ENCODE results near the gene MOV10.
"Not testable (repeated sequence)": the region's sequence is repeated elsewhere in the genome, so short reads cannot be mapped to it uniquely, and the experiment has no call there.

MOV10 gene

DNA sequence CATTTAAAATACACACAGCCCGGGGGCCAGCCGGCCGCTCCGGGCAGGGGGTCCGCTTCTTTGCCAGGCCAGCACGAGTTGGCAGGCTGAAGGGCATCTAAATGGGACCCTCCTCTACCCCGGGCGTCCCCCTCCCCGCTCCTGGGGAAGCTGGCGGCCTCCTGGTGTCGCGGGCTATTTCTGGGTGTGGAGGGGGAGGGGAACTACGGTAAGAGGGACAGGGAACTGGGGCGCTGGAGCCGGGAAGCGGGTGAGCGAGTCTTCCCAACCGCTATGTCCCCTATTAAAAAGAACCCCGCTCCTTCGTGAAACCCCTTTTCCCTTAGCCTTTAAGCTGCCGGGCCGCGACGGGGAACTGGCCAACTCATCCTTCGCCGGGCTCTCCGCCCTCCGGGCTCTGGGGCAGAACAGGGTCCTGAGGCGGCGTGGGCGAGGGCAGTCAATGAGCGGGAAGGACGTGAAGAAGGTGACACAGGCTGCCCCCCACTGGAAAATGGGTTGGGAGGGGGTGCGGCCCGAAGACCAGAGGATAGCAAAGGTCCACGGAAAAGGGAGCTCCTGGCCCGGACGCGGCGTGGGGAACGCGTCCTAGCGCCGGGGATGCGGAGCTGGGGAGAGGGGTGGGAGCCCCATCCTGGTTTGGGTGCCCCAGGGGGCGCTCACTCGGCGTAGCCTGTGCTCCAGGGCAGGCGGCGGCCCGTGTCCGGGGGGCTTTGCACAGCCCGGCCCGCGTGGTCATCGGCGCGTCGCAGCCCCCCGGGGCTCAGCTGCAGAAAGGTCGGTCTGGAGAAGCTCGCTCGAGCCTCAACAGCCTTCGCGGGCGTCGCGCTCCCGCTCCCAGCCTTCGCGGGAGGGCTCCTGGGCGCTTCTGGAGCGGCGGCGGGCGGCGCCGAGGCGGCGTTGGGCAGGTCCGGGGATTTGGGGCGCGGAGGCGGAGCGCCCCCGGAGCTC is 40.1 kb downstream of the MOV10 start:
- DNase-seq, result peak; percentile 45

DNA sequence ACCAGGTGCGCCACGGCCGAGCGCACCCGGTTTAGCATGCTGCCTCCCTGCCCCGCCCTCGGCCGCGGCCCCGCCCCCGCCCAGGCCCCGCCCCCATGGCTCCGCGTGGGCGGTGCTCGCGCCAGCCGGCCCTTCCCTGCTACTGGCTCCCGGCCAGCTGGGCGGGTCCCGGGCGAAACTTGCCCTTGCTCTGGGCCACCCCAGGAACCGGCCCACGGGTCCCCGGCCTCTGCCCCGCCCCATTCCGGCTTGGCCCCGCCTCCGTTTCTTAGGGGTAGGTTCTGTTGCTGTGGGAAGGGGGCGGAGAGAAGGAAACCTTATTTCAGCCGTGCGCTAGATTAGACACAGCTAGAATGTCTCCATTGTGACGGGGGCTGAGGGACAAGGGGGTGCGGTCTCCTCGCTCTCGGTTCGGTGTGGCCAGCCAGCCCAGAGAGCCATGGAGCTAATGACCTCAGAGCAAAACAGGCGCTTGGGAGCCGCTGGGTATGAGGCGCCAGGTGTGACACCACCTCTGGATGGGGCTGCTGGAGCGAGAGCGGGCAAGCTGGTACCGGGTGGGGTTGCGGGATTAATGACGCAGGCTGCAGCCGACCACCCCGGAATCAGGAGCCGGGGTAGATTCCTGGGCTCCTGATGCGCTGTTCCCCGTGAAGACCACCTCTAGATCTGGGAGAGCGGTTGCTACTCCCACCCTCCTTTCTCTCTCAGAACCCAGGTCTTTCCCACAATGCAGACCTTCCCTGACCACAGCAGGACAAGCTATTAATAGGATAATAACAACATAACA is 41.0 kb downstream of the MOV10 start, which contains the start of gene PPM1J:
Gene PPM1J, minus strand, starts transcription at position 69 of the 790 bp plus-strand sequence. Its CDS starts 31 bp downstream, at position 38.
- DNase-seq, result peak; percentile 99

DNA sequence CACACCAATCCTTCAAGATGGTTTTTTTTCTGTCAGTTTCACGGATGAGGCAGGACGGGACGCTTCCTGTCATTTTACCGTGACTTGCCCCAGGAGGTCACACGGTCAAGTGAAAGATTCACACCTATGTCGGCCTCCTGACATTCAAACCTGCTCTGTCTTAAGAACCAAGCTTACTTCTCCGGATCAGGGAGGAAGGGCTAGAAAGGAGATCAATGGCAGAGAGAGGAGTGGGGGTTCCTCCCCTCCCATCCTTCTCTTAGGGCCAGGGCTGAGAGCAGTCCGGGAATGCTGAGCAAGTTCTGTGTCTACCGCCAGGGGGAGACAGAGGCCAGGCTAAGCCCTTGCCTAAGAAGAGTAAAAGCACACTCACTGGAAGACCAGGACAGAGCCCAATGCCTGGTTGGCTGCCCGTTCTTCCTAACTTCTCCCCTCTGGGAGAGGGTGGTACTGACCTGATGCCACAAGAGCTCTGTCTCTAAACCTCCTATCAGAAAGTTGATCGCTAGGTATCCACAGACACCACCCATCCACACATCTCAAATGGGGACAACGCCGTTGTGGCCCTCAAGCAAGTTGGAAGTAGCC is 41.8 kb downstream of the MOV10 start:
- DNase-seq, result peak; percentile 93

DNA sequence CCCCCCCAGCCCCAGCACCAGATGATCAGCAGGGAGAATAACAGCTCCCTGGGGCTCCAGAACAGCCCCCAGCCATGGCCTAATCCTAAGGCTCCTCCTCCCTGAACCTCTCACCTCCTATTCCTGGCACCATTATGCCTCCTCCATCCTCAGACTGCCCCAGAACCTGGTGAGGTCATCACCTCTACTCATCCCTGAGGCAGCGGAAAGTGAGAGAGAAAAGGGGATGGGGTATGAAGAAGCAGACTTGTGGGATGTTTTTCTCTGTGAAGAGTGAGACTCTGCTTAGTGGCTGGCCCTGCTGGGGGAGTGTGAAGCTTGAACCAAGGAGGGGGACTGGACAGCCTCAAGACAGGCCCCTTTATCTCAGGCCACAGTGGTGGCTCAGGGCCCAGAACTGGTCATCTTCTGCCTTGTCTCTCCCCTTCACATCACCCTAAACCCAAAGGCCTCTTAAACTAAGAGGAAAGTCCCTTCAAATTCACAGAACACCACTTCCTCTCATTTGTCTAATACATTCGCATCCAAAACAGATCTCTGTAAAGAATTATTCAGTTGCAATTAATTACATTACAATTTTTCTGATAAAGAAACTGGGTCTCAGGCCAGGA is 42.9 kb downstream of the MOV10 start:
- DNase-seq, result no peak

DNA sequence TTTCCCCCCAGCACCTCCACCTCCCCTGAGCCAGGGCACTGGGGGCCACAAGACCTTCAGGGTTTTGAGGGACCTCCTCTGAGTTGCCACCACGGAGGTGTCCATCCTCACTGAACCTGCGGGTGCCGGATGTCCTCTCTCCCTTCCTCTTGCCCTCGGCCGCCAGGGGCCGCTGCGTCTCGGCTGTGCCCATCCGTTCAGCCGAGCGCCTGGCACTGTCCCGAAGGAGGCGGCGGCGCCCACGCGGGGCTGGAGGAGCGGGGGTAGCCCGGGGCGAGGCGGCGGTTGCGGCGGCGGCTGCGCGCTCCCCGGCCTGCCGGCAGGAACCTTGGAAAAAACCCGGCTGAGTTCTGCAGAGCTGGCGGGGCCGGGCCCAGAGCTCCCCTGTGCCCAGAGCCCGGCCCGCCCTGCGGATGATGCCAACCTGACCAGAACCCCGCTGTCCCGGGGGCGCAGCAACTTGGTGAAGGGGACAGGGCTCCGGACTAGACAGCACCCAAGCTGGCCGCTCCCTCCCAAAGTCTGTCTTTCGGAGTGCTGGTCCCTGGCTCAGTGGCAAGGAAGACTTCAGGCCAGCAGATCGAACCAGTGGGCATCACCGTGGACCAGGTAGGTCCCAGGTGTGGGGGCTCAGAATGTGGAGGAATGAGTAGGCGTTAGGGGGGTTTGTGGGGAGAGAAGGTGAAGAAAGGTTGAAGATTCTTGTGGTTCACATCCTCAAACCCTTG is 44.4 kb downstream of the MOV10 start:
- DNase-seq, result peak; percentile 60

DNA sequence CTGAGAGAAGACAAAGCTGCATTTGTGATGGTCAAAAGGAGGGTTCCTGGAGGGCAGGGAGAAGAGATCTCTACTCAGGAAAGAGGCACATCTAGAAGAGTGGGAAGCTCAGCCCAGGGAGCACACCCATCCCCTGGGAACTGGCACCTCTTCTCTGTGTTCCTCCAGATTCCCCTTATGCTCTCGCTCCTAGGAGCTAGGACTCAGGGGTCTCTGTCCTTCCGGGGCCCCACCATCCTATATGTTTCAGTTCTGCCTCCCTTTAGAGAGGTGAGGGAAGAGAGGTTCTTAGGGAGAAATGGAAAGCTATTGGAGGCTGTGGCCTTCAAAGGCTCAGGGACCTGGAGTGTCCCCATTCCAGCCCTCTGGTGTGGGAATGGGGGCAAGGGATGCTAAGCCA is 45.2 kb downstream of the MOV10 start:
- no peak for DNase-seq

DNA sequence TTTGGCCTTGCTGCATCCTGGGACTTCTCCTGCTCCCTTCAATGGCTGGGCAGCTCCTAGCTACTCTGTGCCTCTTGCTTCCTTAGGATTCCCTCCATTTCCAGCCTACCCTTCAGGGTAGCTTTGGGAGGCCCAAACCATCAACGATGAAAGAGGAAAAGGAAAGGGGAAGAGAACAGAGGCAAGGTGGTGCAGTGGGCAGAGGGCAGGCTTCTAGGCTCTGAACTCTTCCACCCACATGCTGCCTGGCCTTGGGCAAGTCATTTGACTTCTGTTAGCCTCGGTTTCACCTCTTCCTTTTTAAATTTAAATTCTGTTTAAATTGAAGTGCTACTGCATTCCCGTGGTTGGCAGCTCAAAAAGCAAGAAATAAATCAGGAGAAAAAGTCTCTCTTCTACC is 46.3 kb downstream of the MOV10 start:
- no peak for DNase-seq

DNA sequence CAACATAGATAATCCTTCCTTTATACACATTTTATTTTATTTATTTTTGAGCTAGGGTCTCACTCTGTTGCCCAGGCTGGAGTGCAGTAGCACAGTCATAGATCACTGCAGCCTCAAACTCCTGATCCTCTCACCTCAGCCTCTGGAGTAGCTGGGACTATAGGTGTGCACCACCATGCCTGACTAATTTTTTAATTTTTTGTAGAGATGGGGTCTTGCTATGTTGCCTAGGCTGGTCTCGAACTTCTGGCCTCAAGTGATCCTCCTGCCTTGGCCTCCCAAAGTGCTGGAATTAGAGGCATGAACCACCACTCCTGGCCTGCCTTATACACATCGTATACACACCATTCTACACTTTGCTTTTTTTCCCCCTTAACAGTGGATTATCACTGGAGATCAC is 46.8 kb downstream of the MOV10 start:
- DNase-seq, result not testable (repeated sequence)

DNA sequence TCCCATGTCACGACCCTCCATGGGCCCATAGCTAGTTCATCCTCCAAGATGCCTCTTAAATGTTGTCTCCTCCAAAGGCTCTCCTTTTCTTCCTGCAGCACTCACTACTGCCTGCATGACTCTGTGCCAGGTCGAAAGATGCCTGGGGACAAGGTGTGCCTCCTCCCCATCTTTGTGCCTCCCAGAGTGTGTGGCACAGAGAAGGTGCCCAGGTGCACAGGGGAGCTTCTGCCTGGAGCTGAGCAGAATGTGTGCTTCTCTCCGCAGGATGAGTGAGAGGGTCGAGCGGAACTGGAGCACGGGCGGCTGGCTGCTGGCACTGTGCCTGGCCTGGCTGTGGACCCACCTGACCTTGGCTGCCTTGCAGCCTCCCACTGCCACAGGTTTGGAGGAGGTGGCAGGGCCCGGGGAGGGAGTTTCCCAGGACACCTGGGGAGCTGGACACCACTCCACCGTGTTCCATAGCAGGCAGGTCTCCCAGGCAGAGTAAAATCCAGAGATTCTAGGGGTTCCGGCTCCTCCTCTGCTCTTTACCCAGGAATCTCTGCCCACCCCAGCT is 47.6 kb downstream of the MOV10 start:
- no peak for DNase-seq

DNA sequence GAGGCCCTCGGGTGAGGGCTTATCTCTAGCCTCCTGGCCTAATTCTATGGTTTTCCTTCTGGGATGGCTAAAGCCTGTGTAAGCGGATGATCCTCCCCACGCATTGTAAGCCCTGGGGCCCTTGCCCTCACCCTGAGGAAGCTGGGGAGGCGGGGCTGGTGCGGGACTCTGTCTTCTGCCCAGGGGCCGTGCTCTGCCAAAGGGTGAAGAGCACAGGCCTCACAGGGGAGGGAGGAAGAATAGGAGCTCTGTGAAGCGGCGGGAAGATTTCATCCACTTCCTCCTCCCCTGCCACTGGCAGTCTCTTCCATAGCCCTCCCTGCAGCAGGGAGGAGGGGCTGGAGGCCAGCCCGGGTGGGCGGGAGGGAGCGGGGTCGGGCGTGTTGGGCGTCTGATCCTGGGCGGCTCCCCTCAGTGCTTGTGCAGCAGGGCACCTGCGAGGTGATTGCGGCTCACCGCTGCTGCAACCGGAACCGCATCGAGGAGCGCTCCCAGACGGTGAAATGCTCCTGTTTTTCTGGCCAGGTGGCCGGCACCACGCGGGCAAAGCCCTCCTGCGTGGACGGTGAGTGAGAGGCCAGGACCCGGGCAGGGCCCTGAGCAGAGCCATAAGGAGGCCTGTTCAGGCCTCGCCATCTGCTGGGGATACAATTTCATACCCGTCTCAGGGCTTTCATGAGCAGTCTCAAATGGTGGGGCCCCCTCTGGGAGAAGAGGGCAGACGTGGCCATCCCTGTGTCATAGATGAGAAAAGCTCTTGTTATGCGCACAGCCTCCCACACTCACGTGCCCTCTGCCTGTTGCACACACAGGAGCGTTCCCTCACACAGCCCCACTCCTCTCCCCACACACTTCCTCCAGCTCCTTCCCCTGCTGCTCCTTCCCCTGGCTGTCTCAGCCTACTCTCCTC is 48.4 kb downstream of the MOV10 start:
- DNase-seq, result no peak

DNA sequence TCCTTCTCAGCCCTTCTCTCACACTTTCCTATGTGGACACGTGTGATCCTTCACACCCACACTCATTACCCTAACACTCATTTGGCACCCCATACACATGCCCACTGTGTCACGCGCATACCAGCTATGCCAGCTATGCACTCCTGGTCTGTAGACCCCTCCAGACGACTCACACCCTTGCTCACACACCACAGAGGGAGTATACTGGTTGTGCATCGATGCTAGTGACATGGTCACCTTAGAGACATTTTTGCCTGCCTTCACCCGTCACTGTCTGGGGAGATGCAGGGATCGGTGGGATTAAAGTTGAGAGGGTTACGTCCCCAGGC is 49.0 kb downstream of the MOV10 start:
- no peak for DNase-seq

DNA sequence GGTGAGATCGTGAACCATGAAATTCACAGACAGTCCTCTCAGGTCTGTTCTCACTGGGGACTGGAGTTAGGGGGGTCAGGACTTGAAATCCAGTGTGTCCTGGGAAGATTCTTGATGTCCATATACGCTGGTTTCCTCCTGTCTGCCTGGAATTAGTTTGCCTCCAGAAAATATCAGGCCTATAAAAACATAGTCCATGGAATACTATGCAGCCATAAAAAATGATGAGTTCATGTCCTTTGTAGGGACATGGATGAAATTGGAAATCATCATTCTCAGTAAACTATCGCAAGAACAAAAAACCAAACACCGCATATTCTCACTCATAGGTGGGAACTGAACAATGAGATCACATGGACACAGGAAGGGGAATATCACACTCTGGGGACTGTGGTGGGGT is 49.8 kb downstream of the MOV10 start:
- DNase-seq, result not testable (repeated sequence)

DNA sequence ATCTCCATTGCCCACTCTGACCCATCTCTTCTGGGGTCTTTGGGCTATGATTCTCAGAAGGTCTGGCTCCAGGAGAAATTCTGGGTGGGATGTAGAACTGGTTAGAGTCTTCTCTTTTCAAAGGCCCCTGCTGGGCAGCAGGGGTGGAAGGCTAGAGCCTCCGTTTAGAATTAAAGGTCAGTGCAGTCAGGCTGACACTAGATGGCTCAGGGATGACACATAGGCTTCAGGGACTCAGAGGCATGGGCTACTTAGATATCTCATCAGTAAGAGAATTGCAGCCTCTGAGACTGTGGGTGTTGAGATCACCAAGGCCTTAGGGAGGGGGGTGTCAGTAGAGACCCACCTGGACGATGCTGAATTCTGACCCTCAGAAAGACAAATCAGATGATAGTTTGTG is 53.3 kb downstream of the MOV10 start:
- DNase-seq, result peak; percentile 41

DNA sequence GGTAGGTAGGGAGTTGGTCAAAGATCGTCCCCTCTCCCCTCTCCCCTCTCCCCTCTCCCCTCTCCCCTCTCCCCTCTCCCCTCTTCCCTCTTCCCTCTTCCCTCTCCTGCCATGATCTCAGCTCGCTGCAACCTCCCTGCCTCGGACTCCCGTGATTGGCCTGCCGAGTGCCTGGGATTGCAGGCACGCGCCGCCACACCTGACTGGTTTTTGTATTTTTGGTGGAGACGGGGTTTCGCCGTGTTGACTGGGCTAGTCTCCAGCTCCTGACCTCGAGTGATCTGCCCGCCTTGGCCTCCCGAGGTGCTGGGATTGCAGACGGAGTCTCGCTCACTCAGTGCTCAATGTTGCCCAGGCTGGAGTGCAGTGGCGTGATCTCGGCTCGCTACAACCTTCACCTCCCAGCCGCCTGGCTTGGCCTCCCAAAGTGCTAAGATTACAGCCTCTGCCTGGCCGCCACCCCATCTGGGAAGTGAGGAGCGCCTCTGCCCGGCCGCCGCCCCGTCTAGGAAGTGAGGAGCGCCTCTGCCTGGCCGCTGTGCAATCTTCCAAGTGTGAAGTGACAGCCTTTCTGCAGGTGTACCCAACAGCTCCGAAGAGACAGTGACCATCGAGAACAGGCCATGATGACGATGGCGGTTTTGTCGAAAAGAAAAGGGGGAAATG is 54.0 kb downstream of the MOV10 start:
- DNase-seq, result not testable (repeated sequence)

DNA sequence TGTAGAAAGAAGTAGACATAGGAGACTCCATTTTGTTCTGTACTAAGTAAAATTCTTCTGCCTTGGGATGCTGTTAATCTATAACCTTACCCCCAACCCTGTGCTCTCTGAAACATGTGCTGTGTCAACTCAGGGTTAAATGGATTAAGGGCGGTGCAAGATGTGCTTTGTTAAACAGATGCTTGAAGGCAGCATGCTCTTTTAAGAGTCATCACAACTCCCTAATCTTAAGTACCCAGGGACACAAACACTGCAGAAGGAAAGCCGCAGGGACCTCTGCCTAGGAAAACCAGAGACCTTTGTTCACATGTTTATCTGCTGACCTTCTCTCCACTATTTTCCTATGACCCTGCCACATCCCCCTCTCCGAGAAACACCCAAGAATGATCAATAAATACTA is 54.6 kb downstream of the MOV10 start:
- not testable (repeated sequence) for DNase-seq

DNA sequence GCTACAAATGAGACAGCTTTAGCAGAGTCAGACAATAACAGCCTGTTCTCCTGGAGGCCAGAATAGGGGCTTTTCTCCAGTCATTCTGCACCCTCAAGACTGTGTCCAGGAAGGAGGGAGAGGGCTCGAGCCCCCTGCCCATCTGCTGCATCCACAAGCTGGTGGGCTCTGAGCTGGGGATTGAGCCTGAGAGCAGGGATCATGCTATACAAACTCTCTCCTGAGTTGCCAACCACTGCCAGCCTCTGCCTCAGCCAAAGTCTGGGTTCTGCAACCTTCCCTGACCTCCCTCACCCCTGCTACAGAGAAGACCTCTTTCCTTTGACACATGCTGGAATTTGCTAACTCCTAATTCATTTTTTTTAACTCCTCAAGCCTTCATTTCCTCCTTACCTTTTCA is 55.5 kb downstream of the MOV10 start:
- no peak for DNase-seq

DNA sequence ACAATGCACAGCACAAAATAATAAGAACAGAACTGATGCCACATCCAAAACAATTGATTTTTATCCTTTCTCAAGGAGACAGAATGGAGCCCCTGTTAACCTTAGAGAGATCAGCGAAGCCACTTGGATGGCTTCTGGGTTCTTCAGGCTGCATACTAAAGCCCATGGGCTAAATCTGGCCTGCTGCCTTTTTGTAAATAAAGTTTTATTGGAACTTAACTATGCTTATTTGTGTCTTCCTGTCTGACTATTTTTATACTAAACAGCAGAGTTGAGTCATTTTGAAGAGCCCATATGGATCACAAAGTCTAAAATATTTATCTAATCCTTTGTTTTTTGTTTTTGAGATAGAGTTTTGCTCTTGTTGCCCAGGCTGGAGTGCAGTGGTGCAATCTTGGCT is 57.0 kb downstream of the MOV10 start:
- no peak for DNase-seq

DNA sequence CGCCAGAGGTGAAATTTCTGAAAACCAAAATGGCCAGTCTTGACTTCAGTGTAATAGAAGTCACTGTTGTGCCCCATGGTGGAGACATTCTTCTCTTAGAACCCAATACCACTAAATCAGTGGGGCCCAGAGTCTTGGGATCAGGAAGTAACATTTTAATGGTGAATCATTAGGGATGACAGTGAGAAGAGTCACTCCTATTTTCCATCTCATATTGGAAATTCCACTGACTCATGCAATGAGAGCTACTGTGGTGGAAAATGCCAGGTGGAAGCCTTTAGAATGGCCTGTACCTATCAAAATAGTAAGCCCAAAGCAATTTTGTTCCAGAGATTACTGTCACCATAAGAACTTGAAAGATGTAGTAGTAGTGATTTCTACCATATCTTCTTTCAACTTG is 61.3 kb downstream of the MOV10 start:
- DNase-seq, result no peak

DNA sequence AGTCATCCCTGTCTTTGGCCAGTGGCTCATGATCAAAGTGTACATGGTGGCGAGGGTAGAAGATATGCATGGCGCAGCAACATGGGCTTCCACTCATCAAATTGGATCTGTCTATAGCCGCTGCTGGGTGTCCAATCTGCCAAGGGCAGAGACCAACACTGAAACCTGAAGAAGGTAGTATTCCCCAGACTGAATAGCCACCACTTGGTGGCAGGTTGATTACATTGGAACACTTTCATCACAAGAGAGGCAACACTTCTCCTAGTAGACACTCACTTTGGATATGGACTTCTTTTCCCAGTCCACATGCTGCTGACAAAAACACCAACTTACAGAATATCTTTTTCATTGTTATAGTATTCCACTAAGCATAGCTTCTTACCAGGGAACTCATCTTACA is 63.1 kb downstream of the MOV10 start:
- DNase-seq, result peak; percentile 16
